ENCODE measurements around the gene FAAH. TPM values are rescaled to one million over a fixed set of nuclear protein-coding genes. Genes with fewer than 3 reads are reported as not detected.

Gene FAAH
- total and polyA plus RNA-seq, 10 of the 15 experiments (the other 5 are each of a cell fraction or from before 2014, with no cell fraction given) = 0.07 to 2.5 (median 0.64) TPM; not detected in 1

DNA sequence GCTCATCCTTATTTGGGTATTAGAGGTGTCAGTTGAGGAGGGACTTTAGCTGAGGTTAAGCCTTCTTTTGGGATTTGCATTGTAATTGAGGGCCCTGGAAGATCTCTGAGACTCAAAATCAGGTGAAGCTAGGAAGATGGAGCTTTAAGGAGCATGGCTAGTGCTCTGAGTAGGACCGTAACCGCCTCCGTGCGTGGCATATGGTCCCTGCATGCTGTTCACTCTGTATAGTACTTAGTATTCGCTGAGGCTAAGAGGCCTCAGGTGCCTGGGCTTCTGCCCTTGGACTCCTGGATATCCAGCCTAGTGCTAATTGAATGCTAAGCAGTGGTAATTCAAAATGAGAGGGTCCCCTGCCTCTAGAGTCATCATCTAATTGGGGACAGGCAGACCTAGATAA is 31.0 kb upstream of the FAAH start:
- Histone ChIP-seq H3K4me3 (no peak overlapping the region), H3K9ac (ENCODE audit: control insufficient read depth, insufficient read depth, low read length) (no peak overlapping the region), H3K9me3 (replicated peaks; ENCODE audit: control insufficient read depth, insufficient read depth, low read length) (no peaks in the 10 kb centered on the region), H3K79me2 (ENCODE audit: control insufficient read depth, insufficient read depth, low read length) (no peaks in the 10 kb centered on the region), H3K27ac (ENCODE audit: control insufficient read depth, insufficient read depth) (no peak overlapping the region), H3K36me3 (ENCODE audit: control insufficient read depth in 2 of 2, insufficient read depth in 2 of 2, low read length in 1 of 2) (peaks cover 18 to 31% of the 10 kb centered on the region in 2 experiments), H3K4me1 (ENCODE audit: control insufficient read depth, insufficient read depth, low read length) (no peaks in the 10 kb centered on the region), H2AFZ (ENCODE audit: control insufficient read depth, low read depth, low read length) (no peak overlapping the region), H4K20me1 (ENCODE audit: control insufficient read depth, insufficient read depth) (no peaks in the 10 kb centered on the region), H3K27me3 (replicated peaks in 1 of 2; ENCODE audit: control insufficient read depth in 2 of 2, insufficient read depth in 2 of 2, low read length in 1 of 2) (no peaks in the 10 kb centered on the region), H3K4me2 (ENCODE audit: control insufficient read depth, insufficient read depth) (no peak overlapping the region)
- TSS peak; percentile 50 for BruUV-seq (replicated peaks)
- ChIA-PET SMC1A (ENCODE audit: uncharacterized antibody, unreplicated experiment) (interaction anchor here (0.6 to 0.9 kb wide), 2 partner anchors 91 to 135 kb away, joined by 3 read pairs; no protein-coding TSS in a partner anchor), POLR2A (no interaction called here), RAD21 (ENCODE audit: unreplicated experiment) (no interaction called here), CTCF (no interaction called here)
- intact Hi-C loops (cut with micrococcal nuclease; ENCODE audit: unreplicated experiment) = no loop called here
- DNase-seq (ENCODE audit: low read depth, low spot score) = no peak
- WGBS (ENCODE audit: insufficient coverage, insufficient replicate concordance, low lambda C conversion rate, missing lambda C conversion rate) = 96% methylated on average over 5 of the region's 5 CpGs
- in situ Hi-C loops (cut with MboI) = no loop called here
- no peak for FAIRE-seq
- ATAC-seq = no peak
- no peak for TF ChIP-seq NFYB (IDR thresholded peaks at IDR 0.05; ENCODE audit: insufficient read depth, low read depth, low read length)
- TF ChIP-seq, protein P1, sequence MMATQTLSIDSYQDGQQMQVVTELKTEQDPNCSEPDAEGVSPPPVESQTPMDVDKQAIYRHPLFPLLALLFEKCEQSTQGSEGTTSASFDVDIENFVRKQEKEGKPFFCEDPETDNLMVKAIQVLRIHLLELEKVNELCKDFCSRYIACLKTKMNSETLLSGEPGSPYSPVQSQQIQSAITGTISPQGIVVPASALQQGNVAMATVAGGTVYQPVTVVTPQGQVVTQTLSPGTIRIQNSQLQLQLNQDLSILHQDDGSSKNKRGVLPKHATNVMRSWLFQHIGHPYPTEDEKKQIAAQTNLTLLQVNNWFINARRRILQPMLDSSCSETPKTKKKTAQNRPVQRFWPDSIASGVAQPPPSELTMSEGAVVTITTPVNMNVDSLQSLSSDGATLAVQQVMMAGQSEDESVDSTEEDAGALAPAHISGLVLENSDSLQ (IDR thresholded peaks at IDR 0.05) = no peak
- no peak for TF ChIP-seq RCOR1 (conservative IDR thresholded peaks at IDR 0.05; ENCODE audit: low read depth, low read length)
- no peak for TF ChIP-seq SREBF1 (IDR thresholded peaks at IDR 0.05; ENCODE audit: low read length)
- TF ChIP-seq SREBF2 (IDR thresholded peaks at IDR 0.05; ENCODE audit: low read length) = no peak
- TF ChIP-seq CHD2 (IDR thresholded peaks at IDR 0.05; ENCODE audit: borderline replicate concordance, low read depth, low read length) = no peak
- TF ChIP-seq ZNF384 (IDR thresholded peaks at IDR 0.05; ENCODE audit: borderline replicate concordance, low read depth, low read length) = no peak
- TF ChIP-seq SIN3A (IDR thresholded peaks at IDR 0.05; ENCODE audit: low read depth, low read length) = no peak
